Endothelial cell (in vitro differentiated cells): ENCODE measurements around the gene NSD2. TPM values are rescaled to one million over a fixed set of nuclear protein-coding genes. Genes with fewer than 3 reads are reported as not detected.
A peak's percentile ranks its signal among the peaks of the same experiment; 100 is the strongest.
"Not testable (repeated sequence)": the region's sequence is repeated elsewhere in the genome, so short reads cannot be mapped to it uniquely, and the experiment has no call there.

Experiments
- DNase-seq: peaks from one replicate; pipeline ENCODE4 v3.0.0; 2021; ENCODE audit warnings: low spot score
- H3K27ac Mint-ChIP-seq: one replicate; pipeline ENCODE4 v1.8.0; 2021; ENCODE audit warnings: mixed read lengths, inconsistent platforms; ENCODE audit not compliant: unreplicated experiment
- H3K27me3 Mint-ChIP-seq: one replicate; pipeline ENCODE4 v1.8.0; 2021; ENCODE audit warnings: mild to moderate bottlenecking, moderate library complexity, mixed read lengths, inconsistent platforms; ENCODE audit not compliant: unreplicated experiment
- H3K36me3 Mint-ChIP-seq: one replicate; pipeline ENCODE4 v1.8.0; 2021; ENCODE audit warnings: mild to moderate bottlenecking, low read depth, mixed read lengths, inconsistent platforms; ENCODE audit not compliant: unreplicated experiment
- H3K4me1 Mint-ChIP-seq: one replicate; pipeline ENCODE4 v1.8.0; 2021; ENCODE audit warnings: mild to moderate bottlenecking, mixed read lengths, inconsistent platforms; ENCODE audit not compliant: unreplicated experiment
- H3K4me3 Mint-ChIP-seq: one replicate; pipeline ENCODE4 v1.8.0; 2021; ENCODE audit warnings: mild to moderate bottlenecking, mixed read lengths, inconsistent platforms; ENCODE audit not compliant: unreplicated experiment
- H3K9me3 Mint-ChIP-seq: one replicate; pipeline ENCODE4 v1.8.0; 2021; ENCODE audit warnings: mixed read lengths, inconsistent platforms; ENCODE audit not compliant: unreplicated experiment
- total RNA-seq: library from RNA; stranded (reverse); fragmentation: NEBNext Ultra II Directional; extraction: Animal tissue kit (Norgen Biotek cat#: 25700); gene quantifications from one replicate; pipeline ENCODE4 v1.2.1, GENCODE V29; 2021; ENCODE audit not compliant: unreplicated experiment
- TF ChIP-seq, protein P1 (sequence below): fragments of 200-600 bp; sonication (generic); IDR thresholded peaks from one replicate; pipeline ENCODE4 v1.5.0; 2021; ENCODE audit warnings: antibody characterized with exemption; ENCODE audit not compliant: unreplicated experiment

The NSD2 gene
- total RNA-seq, 1 donor from 2014 or later = 93.5 TPM

DNA sequence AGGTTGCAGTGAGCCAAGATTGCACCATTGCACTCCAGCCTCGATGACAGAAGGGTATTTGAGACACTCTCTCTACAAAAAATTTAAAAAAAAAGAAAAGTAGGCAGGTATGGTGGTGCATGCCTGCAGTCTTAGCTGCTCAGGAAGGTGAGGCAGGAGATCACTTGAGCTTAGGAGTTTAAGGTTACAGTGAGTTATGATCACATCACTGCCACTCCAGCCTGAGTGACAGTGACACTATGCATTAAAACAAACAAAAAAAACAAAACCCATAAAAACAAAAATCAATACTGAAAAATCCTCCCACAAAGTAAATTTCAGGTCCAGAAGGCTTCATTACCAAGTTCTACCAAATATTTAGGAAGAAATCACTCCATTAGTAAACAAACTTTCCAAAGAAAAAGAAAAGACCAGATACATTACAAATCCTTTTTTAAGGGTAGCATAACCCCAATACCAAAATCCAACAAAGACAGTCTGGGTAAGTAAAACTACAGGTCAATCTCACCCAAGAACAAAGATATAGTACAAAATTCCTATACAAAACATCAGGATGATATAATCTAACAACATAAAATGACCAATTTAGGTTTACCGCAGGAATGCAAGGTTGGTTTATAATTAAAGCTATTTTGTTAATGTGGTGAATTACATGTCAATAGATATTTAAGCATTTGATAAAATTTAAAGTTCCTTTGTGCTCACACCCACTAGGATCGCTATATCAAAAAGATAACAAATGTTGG lies 125.8 kb downstream of the NSD2 start:
- H3K27ac Mint-ChIP-seq = no peak overlapping the region

DNA sequence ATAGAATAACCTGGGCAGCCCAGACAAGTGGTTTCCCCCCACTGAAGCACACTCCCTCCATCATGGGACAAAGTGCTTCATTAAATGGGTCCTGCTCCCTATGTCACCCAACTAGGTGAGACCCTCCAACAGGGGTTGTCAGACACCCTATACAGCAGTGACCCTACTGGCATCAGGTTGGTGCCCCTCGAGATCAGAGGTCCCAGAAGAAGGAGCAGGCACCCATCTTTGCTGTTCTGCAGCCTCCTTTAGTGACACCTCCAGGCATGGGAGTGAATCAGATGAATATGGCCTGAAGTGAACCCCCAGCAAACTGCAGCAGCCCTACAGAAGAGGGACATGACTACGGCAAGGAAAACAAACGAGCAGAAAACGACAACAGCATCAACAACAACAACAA lies 126.5 kb downstream of the NSD2 start:
- Mint-ChIP-seq H3K4me3 (no peak overlapping the region), H3K27me3 (peaks cover 6% of the 10 kb centered on the region), H3K27ac (no peak overlapping the region), H3K9me3 (peaks cover 8% of the 10 kb centered on the region), H3K36me3 (peaks cover 48% of the 10 kb centered on the region), H3K4me1 (peaks cover 3% of the 10 kb centered on the region)
- TF ChIP-seq, protein P1, sequence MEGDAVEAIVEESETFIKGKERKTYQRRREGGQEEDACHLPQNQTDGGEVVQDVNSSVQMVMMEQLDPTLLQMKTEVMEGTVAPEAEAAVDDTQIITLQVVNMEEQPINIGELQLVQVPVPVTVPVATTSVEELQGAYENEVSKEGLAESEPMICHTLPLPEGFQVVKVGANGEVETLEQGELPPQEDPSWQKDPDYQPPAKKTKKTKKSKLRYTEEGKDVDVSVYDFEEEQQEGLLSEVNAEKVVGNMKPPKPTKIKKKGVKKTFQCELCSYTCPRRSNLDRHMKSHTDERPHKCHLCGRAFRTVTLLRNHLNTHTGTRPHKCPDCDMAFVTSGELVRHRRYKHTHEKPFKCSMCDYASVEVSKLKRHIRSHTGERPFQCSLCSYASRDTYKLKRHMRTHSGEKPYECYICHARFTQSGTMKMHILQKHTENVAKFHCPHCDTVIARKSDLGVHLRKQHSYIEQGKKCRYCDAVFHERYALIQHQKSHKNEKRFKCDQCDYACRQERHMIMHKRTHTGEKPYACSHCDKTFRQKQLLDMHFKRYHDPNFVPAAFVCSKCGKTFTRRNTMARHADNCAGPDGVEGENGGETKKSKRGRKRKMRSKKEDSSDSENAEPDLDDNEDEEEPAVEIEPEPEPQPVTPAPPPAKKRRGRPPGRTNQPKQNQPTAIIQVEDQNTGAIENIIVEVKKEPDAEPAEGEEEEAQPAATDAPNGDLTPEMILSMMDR = no peak
- DNase-seq = no peak

More for the DNA sequence above, 125.8 kb downstream of the NSD2 start:
- H3K27me3 Mint-ChIP-seq = peaks cover 6% of the 10 kb centered on the region
- no peak overlapping the region for H3K4me3 Mint-ChIP-seq
- peaks cover 48% of the 10 kb centered on the region for H3K36me3 Mint-ChIP-seq
- H3K9me3 Mint-ChIP-seq = peaks cover 8% of the 10 kb centered on the region
- no peak for DNase-seq
- TF ChIP-seq, protein P1 = no peak
- H3K4me1 Mint-ChIP-seq = peaks cover 3% of the 10 kb centered on the region

DNA sequence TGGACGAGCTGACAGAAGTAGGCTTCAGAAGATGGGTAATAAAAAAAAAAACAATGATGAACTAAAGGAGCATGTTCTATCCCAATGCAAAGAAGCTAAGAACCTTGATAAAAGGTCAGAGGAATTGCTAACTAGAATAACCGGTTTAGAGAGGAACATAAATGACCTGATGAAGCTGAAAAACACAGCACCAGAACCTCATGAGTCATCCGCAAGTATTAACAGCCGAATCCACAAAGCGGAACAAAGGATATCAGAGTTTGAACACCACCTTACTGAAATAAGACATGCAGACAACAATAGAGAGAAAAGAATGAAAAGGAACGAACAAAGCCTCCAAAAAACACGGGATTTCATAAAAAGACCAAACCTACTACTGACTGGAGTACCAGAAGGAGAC lies 127.1 kb downstream of the NSD2 start:
- Mint-ChIP-seq H3K36me3 (peaks cover 53% of the 10 kb centered on the region), H3K4me3 (no peak overlapping the region)

DNA sequence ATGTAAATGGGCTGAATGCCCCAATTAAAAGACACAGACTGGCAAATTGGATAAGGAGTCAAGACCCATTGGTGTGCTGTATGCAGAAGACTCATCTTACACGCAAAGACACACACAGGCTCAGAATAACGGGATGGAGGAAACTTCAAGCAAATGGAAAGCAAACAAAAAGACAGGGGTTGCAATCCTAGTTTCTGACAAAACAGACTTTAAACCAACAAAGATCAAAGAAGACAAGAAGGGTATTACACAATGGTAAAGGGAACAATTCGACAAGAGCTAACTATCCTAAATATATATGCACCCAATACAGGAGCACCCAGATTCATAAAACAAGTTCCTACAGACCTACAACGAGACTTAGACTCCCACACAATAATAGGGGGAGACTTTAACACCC lies 128.1 kb downstream of the NSD2 start:
- DNase-seq, H3K27ac Mint-ChIP-seq, H3K4me1 Mint-ChIP-seq, H3K9me3 Mint-ChIP-seq, H3K27me3 Mint-ChIP-seq: not testable (repeated sequence)
- Mint-ChIP-seq H3K4me3 (peak overlapping the region; percentile 17), H3K36me3 (peaks cover 56% of the 10 kb centered on the region)

More for the DNA sequence above, 127.1 kb downstream of the NSD2 start:
- peaks cover 3% of the 10 kb centered on the region for H3K4me1 Mint-ChIP-seq
- H3K27me3 Mint-ChIP-seq = peaks cover 6% of the 10 kb centered on the region
- TF ChIP-seq, protein P1 = no peak
- no peak overlapping the region for H3K27ac Mint-ChIP-seq
- DNase-seq = no peak
- H3K9me3 Mint-ChIP-seq = peaks cover 8% of the 10 kb centered on the region

DNA sequence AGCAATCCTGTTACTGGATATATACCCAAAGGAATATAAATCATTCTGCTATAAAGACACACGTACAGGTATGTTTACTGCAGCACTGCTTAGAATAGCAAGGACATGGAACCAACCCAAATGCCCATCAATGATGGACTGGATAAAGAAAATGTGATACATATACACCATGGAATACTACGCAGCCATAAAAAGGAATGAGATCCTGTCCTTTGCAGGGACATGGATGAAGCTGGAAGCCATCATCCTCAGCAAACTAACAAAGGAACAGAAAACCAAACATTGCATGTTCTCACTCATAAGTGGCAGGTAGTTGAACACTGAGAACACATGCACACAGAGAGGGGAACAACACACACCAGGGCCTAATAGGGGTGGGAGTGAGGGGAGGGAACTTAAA lies 132.2 kb downstream of the NSD2 start:
- not testable (repeated sequence) for H3K4me3 Mint-ChIP-seq, H3K27ac Mint-ChIP-seq, H3K9me3 Mint-ChIP-seq, H3K27me3 Mint-ChIP-seq, DNase-seq
- H3K4me1 Mint-ChIP-seq = peaks cover 14% of the 10 kb centered on the region
- H3K36me3 Mint-ChIP-seq = peaks cover 45% of the 10 kb centered on the region

DNA sequence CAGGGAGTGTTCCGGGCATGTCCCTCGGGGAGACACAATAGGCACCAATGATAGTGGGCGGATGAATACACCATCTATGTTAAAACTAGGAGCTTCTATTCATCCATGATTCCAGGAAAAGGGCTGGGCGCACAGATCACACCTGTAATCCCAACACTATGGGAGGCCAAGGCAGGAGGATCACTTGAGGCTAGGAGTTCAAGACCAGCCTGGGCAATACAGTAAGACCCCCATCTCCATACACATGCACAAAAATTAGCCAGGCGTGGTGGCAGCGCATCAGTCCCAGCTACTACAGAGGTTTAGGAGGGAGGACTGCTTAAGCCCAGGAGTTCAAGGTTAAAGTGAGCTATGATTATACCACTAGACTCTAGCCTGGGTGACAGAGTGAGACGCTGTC lies 135.2 kb downstream of the NSD2 start:
- peaks cover 6% of the 10 kb centered on the region for H3K27me3 Mint-ChIP-seq

More for the DNA sequence above, 135.2 kb downstream of the NSD2 start:
- DNase-seq = no peak
- Mint-ChIP-seq H3K9me3 (no peaks in the 10 kb centered on the region), H3K27ac (no peak overlapping the region), H3K4me3 (peak overlapping the region; percentile 26), H3K4me1 (peaks cover 13% of the 10 kb centered on the region), H3K36me3 (peaks cover 20% of the 10 kb centered on the region)
- TF ChIP-seq, protein P1 = no peak
